Measurements from ENCODE around the gene ERC1.

- no peak for TF ChIP-seq CTCF (IDR thresholded peaks at IDR 0.05; ENCODE audit: low read depth, low read length)
- no peak for TF ChIP-seq MYC (IDR thresholded peaks at IDR 0.05; ENCODE audit: low read depth, low read length)
Observed at GRCh38 chr12:1419849-1420371, 428.9 kb downstream of the ERC1 start.

All from NB4 (cell line).